ENCODE results near the gene MITD1.

DNA sequence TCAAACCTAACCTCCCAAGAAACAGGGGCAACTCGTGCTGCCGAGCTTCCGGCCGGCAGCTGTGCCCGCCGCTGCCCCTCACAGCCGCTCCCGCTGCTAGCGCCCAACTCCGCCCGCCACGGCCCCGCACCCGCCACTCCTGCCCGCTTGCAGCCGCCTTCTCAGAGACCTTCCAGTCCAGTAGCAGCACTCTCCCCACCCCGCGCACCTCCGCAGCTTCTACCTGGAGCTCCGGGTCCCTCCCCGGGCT is 40.1 kb downstream of the MITD1 start:
- TF ChIP-seq CTCF (conservative IDR thresholded peaks at IDR 0.05): no peak
- no peak for TF ChIP-seq EZH2 (IDR thresholded peaks at IDR 0.05; ENCODE audit: low read depth)

Measured in PC-9 (cell line).